ENCODE data around the gene SYT6.

SYT6 gene

GRCh38 chr1:114153261-114154145 lies at the start of gene SYT6:
SYT6 (minus strand) TSS chr1:114153869; CDS start chr1:114153772, 97 bp downstream.
- peak in 1 of 2 experiments; percentile 3 for DNase-seq

- no peak for DNase-seq
Measured at GRCh38 chr1:114201486-114201885, 47.8 kb upstream of the SYT6 start.

- DNase-seq, result no peak
Measured at GRCh38 chr1:114199017-114199594, 45.4 kb upstream of the SYT6 start.

GRCh38 chr1:114196992-114197907 lies 43.6 kb upstream of the SYT6 start:
- DNase-seq, result no peak

- DNase-seq, result no peak
Measured at GRCh38 chr1:114195819-114196218, 42.1 kb upstream of the SYT6 start.

GRCh38 chr1:114192328-114192727 lies 38.7 kb upstream of the SYT6 start:
- DNase-seq, result no peak

- no peak for DNase-seq
Measured at GRCh38 chr1:114189398-114189797, 35.7 kb upstream of the SYT6 start.

GRCh38 chr1:114181356-114181755 lies 27.7 kb upstream of the SYT6 start:
- no peak for DNase-seq

- DNase-seq, result no peak
Measured at GRCh38 chr1:114180742-114181141, 27.1 kb upstream of the SYT6 start.

GRCh38 chr1:114178936-114179335 lies 25.3 kb upstream of the SYT6 start:
- no peak for DNase-seq

GRCh38 chr1:114177282-114177681 lies 23.6 kb upstream of the SYT6 start:
- DNase-seq, result no peak

GRCh38 chr1:114176366-114176765 lies 22.7 kb upstream of the SYT6 start:
- DNase-seq, result no peak

GRCh38 chr1:114173680-114174079 lies 20.0 kb upstream of the SYT6 start:
- DNase-seq, result no peak

GRCh38 chr1:114169509-114169908 lies 15.8 kb upstream of the SYT6 start:
- DNase-seq, result no peak

- no peak for DNase-seq
Measured at GRCh38 chr1:114167226-114167625, 13.6 kb upstream of the SYT6 start.

- DNase-seq, result no peak
Measured at GRCh38 chr1:114164840-114165543, 11.3 kb upstream of the SYT6 start.

- DNase-seq, result no peak
Measured at GRCh38 chr1:114159941-114160340, 6.3 kb upstream of the SYT6 start.

GRCh38 chr1:114157275-114157660 lies 3.6 kb upstream of the SYT6 start:
- DNase-seq, result no peak

GRCh38 chr1:114156538-114157274 lies 3.0 kb upstream of the SYT6 start:
- DNase-seq, result no peak

GRCh38 chr1:114155706-114156105 lies 2.0 kb upstream of the SYT6 start:
- no peak for DNase-seq

- DNase-seq, result peak in 1 of 2 experiments; percentile 3
Measured at GRCh38 chr1:114154963-114155322, 1.3 kb upstream of the SYT6 start.
